GM23248 (cell line): ENCODE measurements around the gene TARBP2. TPM values are rescaled to one million over a fixed set of nuclear protein-coding genes. Genes with fewer than 3 reads are reported as not detected.
"Not testable (repeated sequence)": the region's sequence is repeated elsewhere in the genome, so short reads cannot be mapped to it uniquely, and the experiment has no call there.

ENCODE experiments used
- DNase-seq: peaks from one replicate; pipeline ENCODE4 v3.0.0-alpha.2; 2015
- H2AFZ ChIP-seq: fragments of 200-600 bp; sonication (generic); 2 replicates; pipeline ENCODE4 v1.6.1; 2016; ENCODE audit warnings: antibody characterized with exemption
- H3F3A ChIP-seq: fragments of 200-600 bp; sonication (generic); 2 replicates; pipeline ENCODE4 v1.6.1; 2016; ENCODE audit warnings: mild to moderate bottlenecking, antibody characterized with exemption, mixed run types; ENCODE audit not compliant: insufficient read depth
- H3K27ac ChIP-seq: fragments of 200-600 bp; sonication (generic); 2 replicates; pipeline ENCODE4 v1.5.1; 2016; ENCODE audit warnings: mild to moderate bottlenecking
- H3K27me3 ChIP-seq: fragments of 200-600 bp; sonication (generic); replicated peaks from 2 replicates; pipeline ENCODE4 v1.6.1; 2016; ENCODE audit warnings: mild to moderate bottlenecking; ENCODE audit not compliant: insufficient read depth
- H3K36me3 ChIP-seq: fragments of 200-600 bp; sonication (generic); 2 replicates; pipeline ENCODE4 v1.6.1; 2016; ENCODE audit warnings: low read depth, mild to moderate bottlenecking
- H3K4me1 ChIP-seq: fragments of 200-600 bp; sonication (generic); 2 replicates; pipeline ENCODE4 v1.6.1; 2016; ENCODE audit warnings: mild to moderate bottlenecking; ENCODE audit not compliant: insufficient read depth
- H3K4me2 ChIP-seq: fragments of 200-600 bp; sonication (generic); one replicate; pipeline ENCODE4 v1.6.1; 2016; ENCODE audit warnings: mild to moderate bottlenecking; ENCODE audit not compliant: unreplicated experiment
- H3K4me3 ChIP-seq: fragments of 200-600 bp; sonication (generic); 2 replicates; pipeline ENCODE4 v1.5.1; 2016; ENCODE audit warnings: mild to moderate bottlenecking
- H3K79me2 ChIP-seq: fragments of 200-600 bp; sonication (generic); 2 replicates; pipeline ENCODE4 v1.6.1; 2016; ENCODE audit warnings: mild to moderate bottlenecking; ENCODE audit not compliant: insufficient read depth
- H3K9ac ChIP-seq: fragments of 200-600 bp; sonication (generic); 2 replicates; pipeline ENCODE4 v1.6.1; 2016; ENCODE audit warnings: mild to moderate bottlenecking
- H3K9me2 ChIP-seq: fragments of 200-600 bp; sonication (generic); 2 replicates; pipeline ENCODE4 v1.6.1; 2016; ENCODE audit warnings: mixed run types, mild to moderate bottlenecking, moderate library complexity; ENCODE audit not compliant: insufficient read depth
- H3K9me3 ChIP-seq: fragments of 200-600 bp; sonication (generic); one replicate; pipeline ENCODE4 v1.6.1; 2017; ENCODE audit warnings: low read depth
- H4K20me1 ChIP-seq: fragments of 200-600 bp; sonication (generic); 2 replicates; pipeline ENCODE4 v1.6.0; 2016; ENCODE audit not compliant: insufficient read depth
- EZH2 ChIP-seq: fragments of 200-600 bp; sonication (generic); IDR thresholded peaks from 2 replicates; pipeline ENCODE4 v1.6.1; 2018; ENCODE audit warnings: antibody characterized with exemption, mild to moderate bottlenecking; ENCODE audit not compliant: insufficient read depth, poor library complexity, severe bottlenecking
- EZH2phosphoT487 ChIP-seq: fragments of 200-600 bp; sonication (generic); IDR thresholded peaks from 2 replicates; pipeline ENCODE4 v1.6.1; 2018; ENCODE audit warnings: antibody characterized with exemption, moderate library complexity, mild to moderate bottlenecking, low read depth; ENCODE audit not compliant: insufficient read depth
- WGBS, 2 experiments: methylation state at CpG; one replicate each; pipeline ENCODE4 v1.1.6; 2015 to 2017; ENCODE audit warnings: low lambda C conversion rate in 2 of 2, low coverage in 1 of 2; ENCODE audit errors: missing lambda C conversion rate in 2 of 2; 5-methylcytosine and 5-hydroxymethylcytosine counted together
- in situ Hi-C: fragments of 300-500 bp; cut with MboI; formaldehyde crosslinking; loops from 2 replicates; pipeline ENCODE4 v1.15.0; 2020
- polyA plus RNA-seq: library from polyadenylated mRNA; unstranded; fragments of >200 nt; fragmentation: Nextera tagmentation; extraction: Ambion mirVana; gene quantifications from 2 replicates; pipeline ENCODE4 v1.2.1, GENCODE V29; 2016
- total RNA-seq: library from RNA; depleted of rRNA; stranded (reverse); fragments of >200 nt; shearing (Covaris generic); gene quantifications from 2 replicates; pipeline ENCODE4 v1.2.3, GENCODE V29; 2014

TARBP2 gene
- total and polyA plus RNA-seq, 2 experiments from 2014 or later: 36.0 to 40.1 TPM

DNA sequence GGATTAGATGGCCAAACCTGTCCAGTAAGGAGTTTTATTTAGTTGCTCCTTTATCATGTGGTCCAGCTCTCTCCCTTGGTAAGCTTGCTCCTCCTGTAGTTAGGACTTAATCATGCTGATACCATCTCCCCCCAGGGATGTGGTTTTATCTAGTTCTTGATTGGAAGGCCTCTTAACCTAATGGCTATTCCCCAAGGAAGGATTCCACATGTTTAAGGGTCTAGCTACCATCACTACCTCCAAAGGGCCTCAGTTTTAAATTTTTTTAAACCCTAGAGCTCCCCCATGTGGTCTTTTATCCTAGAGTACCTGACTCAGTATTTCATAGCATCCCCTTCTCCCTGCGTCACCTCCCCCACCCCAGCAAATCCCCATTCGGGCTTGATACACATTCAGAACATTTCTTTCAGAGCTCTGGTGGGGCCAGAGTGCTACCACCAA lies 24.3 kb upstream of the TARBP2 start:
- Histone ChIP-seq H3K27ac (peak overlapping the region; percentile 36; the same call in 1 of the 2 replicates), H3K4me2 (no peak overlapping the region), H3K9ac (0 out of 2 replicates have a peak overlapping the region, but pooled peaks have one; percentile 1), H3K9me2 (no peaks in the 10 kb centered on the region), H3K4me1 (peaks cover 42% of the 10 kb centered on the region), H3F3A (peaks cover 96% of the 10 kb centered on the region), H2AFZ (no peak overlapping the region), H3K36me3 (peaks cover 91% of the 10 kb centered on the region), H3K27me3 (no peaks in the 10 kb centered on the region), H3K79me2 (peaks cover 66% of the 10 kb centered on the region), H3K4me3 (no peak overlapping the region), H3K9me3 (no peaks in the 10 kb centered on the region), H4K20me1 (peaks cover 1% of the 10 kb centered on the region)
- in situ Hi-C loops: no loop called here
- peak; percentile 53 for DNase-seq
- 55 to 71% methylated on average over 2 of the region's 2 CpGs for WGBS, 2 experiments
- TF ChIP-seq EZH2phosphoT487 (no peak), EZH2 (no peak)

DNA sequence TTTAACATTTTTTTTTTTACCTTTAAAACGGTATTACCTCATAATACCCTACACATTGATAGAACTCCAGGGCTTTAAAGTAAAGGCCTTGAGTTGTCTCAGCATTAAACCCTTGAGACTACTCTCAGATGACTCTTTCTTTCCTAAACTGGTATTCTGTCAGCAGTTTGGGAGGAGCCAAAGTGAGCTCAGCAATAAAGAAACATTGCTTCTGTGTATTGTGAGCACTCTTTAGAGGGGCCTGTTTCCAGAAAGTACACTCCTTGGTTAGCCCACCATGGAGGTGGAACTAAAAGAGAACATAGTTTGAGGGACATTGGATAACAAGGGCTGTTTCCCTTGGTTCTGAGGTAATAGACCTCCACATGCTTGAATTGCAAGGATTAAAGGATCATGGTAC lies 22.2 kb upstream of the TARBP2 start:
- Histone ChIP-seq H3K4me3 (no peak overlapping the region), H3K27me3 (no peaks in the 10 kb centered on the region), H3K36me3 (peaks cover 84% of the 10 kb centered on the region), H4K20me1 (peaks cover 7% of the 10 kb centered on the region), H2AFZ (no peak overlapping the region), H3F3A (peaks cover 92% of the 10 kb centered on the region), H3K4me2 (no peak overlapping the region), H3K27ac (peak overlapping the region; percentile 71), H3K4me1 (peaks cover 44% of the 10 kb centered on the region), H3K9me2 (no peaks in the 10 kb centered on the region), H3K79me2 (peaks cover 45% of the 10 kb centered on the region), H3K9me3 (no peaks in the 10 kb centered on the region), H3K9ac (peak overlapping the region; percentile 18)
- 15 to 24% methylated on average over 1 of the region's 1 CpG for WGBS, 2 experiments
- DNase-seq: peak; percentile 78
- TF ChIP-seq EZH2phosphoT487: no peak
- TF ChIP-seq EZH2: no peak
- in situ Hi-C loops: no loop called here

DNA sequence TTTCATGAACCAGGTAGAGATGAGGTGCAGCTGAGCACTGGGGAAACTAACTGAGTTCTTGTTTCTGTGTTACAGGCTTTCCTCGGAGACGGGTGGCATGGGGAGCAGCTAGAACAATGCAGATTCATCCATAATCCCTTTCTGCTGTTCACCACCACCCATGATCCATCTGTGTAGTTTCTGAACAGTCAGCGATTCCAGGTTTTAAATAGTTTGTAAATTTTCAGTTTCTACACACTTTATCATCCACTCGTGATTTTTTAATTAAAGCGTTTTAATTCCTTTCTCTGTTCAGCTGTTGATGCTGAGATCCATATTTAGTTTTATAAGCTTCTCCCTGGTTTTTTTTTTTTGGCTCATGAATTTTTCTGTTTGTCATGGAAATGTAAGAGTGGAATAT lies 21.8 kb upstream of the TARBP2 start:
- in situ Hi-C loops: no loop called here
- peak overlapping the region; percentile 18 for H3K9ac ChIP-seq
- H4K20me1 ChIP-seq: peaks cover 7% of the 10 kb centered on the region

GRCh38 chr12:53480491-53481442 lies 20.3 kb upstream of the TARBP2 start:
- TF ChIP-seq EZH2phosphoT487: no peak
- no peak for TF ChIP-seq EZH2
- peaks cover 83% of the 10 kb centered on the region for H3F3A ChIP-seq
- H3K27ac ChIP-seq: peak overlapping the region; percentile 71
- H3K9me3 ChIP-seq: no peaks in the 10 kb centered on the region
- peak overlapping the region; percentile 29 for H3K9ac ChIP-seq
- WGBS, 2 experiments: 63 to 65% methylated on average over 12 of the region's 12 CpGs
- no peak for DNase-seq
- H3K4me2 ChIP-seq: no peak overlapping the region
- peaks cover 44% of the 10 kb centered on the region for H3K4me1 ChIP-seq
- no peak overlapping the region for H3K4me3 ChIP-seq
- peaks cover 26% of the 10 kb centered on the region for H3K79me2 ChIP-seq
- H3K36me3 ChIP-seq: peaks cover 69% of the 10 kb centered on the region
- in situ Hi-C loops: no loop called here
- H3K27me3 ChIP-seq: no peaks in the 10 kb centered on the region
- no peak overlapping the region for H2AFZ ChIP-seq
- H4K20me1 ChIP-seq: peaks cover 7% of the 10 kb centered on the region
- no peaks in the 10 kb centered on the region for H3K9me2 ChIP-seq

More for the DNA sequence above, 21.8 kb upstream of the TARBP2 start:
- Histone ChIP-seq H2AFZ (no peak overlapping the region), H3F3A (peaks cover 92% of the 10 kb centered on the region), H3K79me2 (peaks cover 41% of the 10 kb centered on the region), H3K4me1 (peaks cover 44% of the 10 kb centered on the region), H3K36me3 (peaks cover 83% of the 10 kb centered on the region), H3K9me3 (no peaks in the 10 kb centered on the region), H3K4me3 (no peak overlapping the region), H3K27ac (peak overlapping the region; percentile 71), H3K9me2 (no peaks in the 10 kb centered on the region), H3K27me3 (no peaks in the 10 kb centered on the region), H3K4me2 (no peak overlapping the region)
- 53 to 64% methylated on average over 5 of the region's 5 CpGs for WGBS, 2 experiments
- no peak for DNase-seq
- no peak for TF ChIP-seq EZH2phosphoT487
- TF ChIP-seq EZH2: no peak

DNA sequence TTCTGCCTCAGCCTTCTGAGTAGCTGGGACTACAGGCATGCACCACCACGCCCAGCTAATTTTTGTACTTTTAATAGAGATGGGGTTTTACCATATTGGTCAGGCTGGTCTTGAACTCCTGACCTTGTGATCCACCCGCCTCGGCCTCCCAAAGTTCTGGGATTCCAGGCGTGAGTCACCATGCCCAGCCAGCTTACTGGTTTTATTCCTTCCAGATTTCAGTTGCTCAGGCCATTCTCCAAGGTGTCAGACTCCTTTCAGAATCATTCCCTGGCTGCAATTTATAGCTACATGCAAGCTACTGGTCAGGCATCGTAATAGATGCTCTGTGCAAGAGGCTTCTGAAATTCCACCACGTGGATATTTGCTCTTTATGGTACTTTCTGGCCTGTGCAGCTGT lies 19.6 kb upstream of the TARBP2 start:
- Histone ChIP-seq H3K4me2 (peak overlapping the region; percentile 44), H3K4me1 (peaks cover 44% of the 10 kb centered on the region), H3K79me2 (peaks cover 19% of the 10 kb centered on the region), H3K27ac (peak overlapping the region; percentile 71), H3F3A (peaks cover 76% of the 10 kb centered on the region), H3K9ac (peak overlapping the region; percentile 29), H3K36me3 (peaks cover 62% of the 10 kb centered on the region)
- H3K9me3 ChIP-seq, H4K20me1 ChIP-seq, H3K27me3 ChIP-seq, H3K9me2 ChIP-seq, H2AFZ ChIP-seq, in situ Hi-C loops, H3K4me3 ChIP-seq: not testable (repeated sequence)
- DNase-seq: peak; percentile 82
- 13 to 15% methylated on average over 6 of the region's 6 CpGs for WGBS, 2 experiments
